Measurements from ENCODE around the gene B9D2. TPM values are rescaled to one million over a fixed set of nuclear protein-coding genes. Genes with fewer than 3 reads are reported as not detected.
"Not testable (repeated sequence)": the region's sequence is repeated elsewhere in the genome, so short reads cannot be mapped to it uniquely, and the experiment has no call there.

B9D2 gene
- total and polyA plus RNA-seq, 10 donors, result 7.5 to 11.9 (median 8.7) TPM

DNA sequence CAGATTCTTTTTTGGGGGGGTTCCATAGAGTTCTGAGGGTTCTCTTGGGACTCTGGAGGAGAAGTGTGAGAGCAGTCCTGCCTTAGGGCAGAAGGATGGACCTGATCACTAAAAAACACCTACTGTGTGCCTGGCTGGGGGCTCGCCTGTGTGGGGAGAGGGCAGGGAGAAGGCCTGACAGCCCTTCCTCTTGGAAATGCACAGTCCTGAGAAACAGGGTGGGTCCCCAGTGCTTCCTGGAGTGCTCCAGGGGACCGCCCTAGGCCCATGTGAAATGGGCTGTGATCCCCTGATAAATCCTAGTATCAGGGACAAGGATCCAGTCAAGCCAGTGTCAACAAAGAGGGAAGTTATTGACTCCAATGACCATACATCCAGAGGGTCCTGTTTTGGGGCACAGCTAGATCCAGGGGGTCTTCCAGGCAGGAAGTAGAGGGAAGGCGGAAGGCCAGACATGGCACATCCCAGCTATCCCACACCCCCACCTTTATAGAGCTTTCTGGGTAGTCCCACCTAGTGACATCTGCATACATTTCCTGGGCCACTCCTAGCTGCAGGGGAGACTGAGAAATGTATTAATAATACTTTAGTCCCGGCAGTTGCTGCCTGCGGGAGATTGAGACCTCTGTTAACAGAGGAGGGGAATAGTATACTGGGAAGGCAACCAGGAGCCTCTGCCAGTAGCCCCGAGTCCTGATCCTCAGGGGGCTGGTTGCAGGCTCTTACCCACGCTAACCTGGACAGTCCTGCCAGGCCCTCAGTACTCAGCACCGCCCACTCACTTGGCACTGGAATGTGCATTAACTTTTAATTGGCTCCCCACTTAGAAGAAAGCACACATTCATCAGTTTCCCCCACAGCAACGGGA is 47.4 kb upstream of the B9D2 start:
- Histone ChIP-seq H3K36me3 (peaks cover 0 to 59% (median 44%) of the 10 kb centered on the region in 6 donors), H3K4me1 (peaks cover 0 to 95% (median 42%) of the 10 kb centered on the region in 6 donors), H3K27me3 (replicated peaks in 1 of 7) (no peaks in the 10 kb centered on the region), H3K4me3 (no peak overlapping the region), H3K27ac (peak overlapping the region in 1 of 8 donors; percentile 88), H3K9me3 (no peaks in the 10 kb centered on the region)
- 69 to 91% (median 81%) methylated on average over 8 to 9 of the region's 9 CpGs for WGBS, 5 donors
- TF ChIP-seq, protein P1, sequence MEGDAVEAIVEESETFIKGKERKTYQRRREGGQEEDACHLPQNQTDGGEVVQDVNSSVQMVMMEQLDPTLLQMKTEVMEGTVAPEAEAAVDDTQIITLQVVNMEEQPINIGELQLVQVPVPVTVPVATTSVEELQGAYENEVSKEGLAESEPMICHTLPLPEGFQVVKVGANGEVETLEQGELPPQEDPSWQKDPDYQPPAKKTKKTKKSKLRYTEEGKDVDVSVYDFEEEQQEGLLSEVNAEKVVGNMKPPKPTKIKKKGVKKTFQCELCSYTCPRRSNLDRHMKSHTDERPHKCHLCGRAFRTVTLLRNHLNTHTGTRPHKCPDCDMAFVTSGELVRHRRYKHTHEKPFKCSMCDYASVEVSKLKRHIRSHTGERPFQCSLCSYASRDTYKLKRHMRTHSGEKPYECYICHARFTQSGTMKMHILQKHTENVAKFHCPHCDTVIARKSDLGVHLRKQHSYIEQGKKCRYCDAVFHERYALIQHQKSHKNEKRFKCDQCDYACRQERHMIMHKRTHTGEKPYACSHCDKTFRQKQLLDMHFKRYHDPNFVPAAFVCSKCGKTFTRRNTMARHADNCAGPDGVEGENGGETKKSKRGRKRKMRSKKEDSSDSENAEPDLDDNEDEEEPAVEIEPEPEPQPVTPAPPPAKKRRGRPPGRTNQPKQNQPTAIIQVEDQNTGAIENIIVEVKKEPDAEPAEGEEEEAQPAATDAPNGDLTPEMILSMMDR (IDR thresholded peaks at IDR 0.05 in 8 of 11, conservative IDR thresholded peaks at IDR 0.05 in 3 of 11), result no peak
- TF ChIP-seq POLR2AphosphoS5 (IDR thresholded peaks at IDR 0.05) (no peak), POLR2A (IDR thresholded peaks at IDR 0.05) (no peak)
- no peak for DNase-seq
- intact Hi-C loops (cut with DNase I; ENCODE audit: low total_unique reads), result no loop called here

DNA sequence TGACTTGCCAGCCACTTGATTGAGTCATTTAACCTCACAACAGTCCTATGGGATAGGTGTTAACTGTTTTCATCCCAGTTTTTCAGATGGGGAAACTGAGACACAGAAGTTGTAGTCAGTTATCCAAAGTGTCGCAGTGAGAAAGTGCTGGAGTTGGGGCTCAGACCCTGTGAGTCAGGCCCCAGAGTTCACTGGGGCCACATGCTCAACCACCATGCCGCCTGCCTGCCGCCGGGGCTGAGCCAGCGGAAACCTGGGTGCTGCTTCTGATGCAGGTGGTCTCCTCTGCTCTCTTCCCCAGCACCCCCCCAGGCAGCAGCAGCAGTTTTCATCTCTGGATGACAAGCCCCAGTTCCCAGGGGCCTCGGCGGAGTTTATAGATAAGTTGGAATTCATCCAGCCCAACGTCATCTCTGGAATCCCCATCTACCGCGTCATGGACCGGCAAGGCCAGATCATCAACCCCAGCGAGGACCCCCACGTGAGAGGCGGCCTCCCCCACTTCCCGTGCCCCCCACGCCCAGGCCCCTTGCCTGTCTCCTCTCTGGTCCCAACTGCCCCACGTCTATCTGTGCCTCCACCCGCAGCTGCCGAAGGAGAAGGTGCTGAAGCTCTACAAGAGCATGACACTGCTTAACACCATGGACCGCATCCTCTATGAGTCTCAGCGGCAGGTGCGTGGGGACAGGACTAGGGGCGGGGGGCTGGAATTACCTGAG is 46.5 kb upstream of the B9D2 start:
- H3K4me3 ChIP-seq, result no peak overlapping the region
- peak overlapping the region; percentile 57 to 88 (median 72) for H3K27ac ChIP-seq
- H3K27me3 ChIP-seq (replicated peaks in 1 of 7), result no peaks in the 10 kb centered on the region
- peaks cover 4 to 98% (median 48%) of the 10 kb centered on the region in 6 donors for H3K4me1 ChIP-seq
- TF ChIP-seq POLR2A (IDR thresholded peaks at IDR 0.05) (no peak), POLR2AphosphoS5 (IDR thresholded peaks at IDR 0.05) (peak in 1 of 3 donors; percentile 15)
- TF ChIP-seq, protein P1 (IDR thresholded peaks at IDR 0.05 in 8 of 11, conservative IDR thresholded peaks at IDR 0.05 in 3 of 11), result no peak
- no peaks in the 10 kb centered on the region for H3K9me3 ChIP-seq
- intact Hi-C loops (cut with DNase I; ENCODE audit: low total_unique reads), result no loop called here
- DNase-seq, result no peak
- 88 to 93% (median 91%) methylated on average over 23 of the region's 23 CpGs for WGBS, 5 donors
- peaks cover 0 to 51% (median 40%) of the 10 kb centered on the region in 6 donors for H3K36me3 ChIP-seq

DNA sequence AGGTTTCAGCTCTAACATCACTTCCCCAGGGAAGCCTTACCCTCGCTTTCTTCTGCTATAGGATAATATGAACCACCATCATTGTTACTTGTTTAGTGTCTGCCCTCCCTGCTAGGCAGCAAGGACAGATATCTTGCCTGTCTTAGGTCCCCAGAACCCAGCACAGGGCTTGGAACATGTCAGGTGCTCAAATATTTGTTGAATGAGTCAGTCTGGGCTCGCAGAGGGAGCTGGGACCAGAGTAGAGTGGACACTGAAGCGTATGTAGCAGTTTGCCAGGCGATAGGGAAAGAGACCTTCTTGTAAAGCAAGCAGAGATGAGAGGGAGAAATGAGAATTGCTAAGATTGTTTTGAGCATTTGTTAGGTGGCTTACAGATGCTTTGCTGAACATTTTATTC is 45.3 kb upstream of the B9D2 start:
- H3K9me3 ChIP-seq, result no peaks in the 10 kb centered on the region
- peak overlapping the region in 7 of 8 donors; percentile 58 to 88 (median 76) for H3K27ac ChIP-seq
- intact Hi-C loops (cut with DNase I; ENCODE audit: low total_unique reads), result no loop called here
- TF ChIP-seq POLR2A (IDR thresholded peaks at IDR 0.05) (no peak), POLR2AphosphoS5 (IDR thresholded peaks at IDR 0.05) (no peak)
- TF ChIP-seq, protein P1 (IDR thresholded peaks at IDR 0.05 in 8 of 11, conservative IDR thresholded peaks at IDR 0.05 in 3 of 11), result no peak
- H3K36me3 ChIP-seq, result peaks cover 0 to 41% (median 28%) of the 10 kb centered on the region in 6 donors
- DNase-seq, result no peak
- 72 to 86% (median 73%) methylated on average over 4 of the region's 4 CpGs for WGBS, 5 donors
- H3K4me1 ChIP-seq, result peaks cover 4 to 96% (median 45%) of the 10 kb centered on the region in 6 donors
- H3K4me3 ChIP-seq, result peak overlapping the region in 1 of 8 donors; percentile 10
- no peaks in the 10 kb centered on the region for H3K27me3 ChIP-seq (replicated peaks in 1 of 7)

DNA sequence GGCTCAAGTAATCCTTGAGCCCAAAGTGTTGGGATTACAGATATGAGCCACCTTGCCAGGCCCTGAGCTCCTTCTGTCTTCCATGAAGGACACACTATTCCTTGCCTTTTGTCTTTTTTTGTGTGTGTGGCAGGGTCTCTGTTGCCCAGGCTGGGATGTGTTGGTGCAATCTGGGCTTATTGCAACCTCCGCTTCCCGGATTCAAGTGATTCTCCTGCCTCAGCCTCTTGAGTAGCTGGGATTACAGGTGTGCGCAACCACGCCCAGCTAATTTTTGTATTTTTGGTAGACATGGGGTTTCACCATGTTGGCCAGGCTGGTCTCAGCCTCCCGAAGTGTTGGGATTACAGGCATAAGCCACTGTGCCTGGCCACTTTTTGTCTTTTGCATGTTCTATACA is 44.9 kb upstream of the B9D2 start:
- H3K27me3 ChIP-seq (replicated peaks in 1 of 7); H3K9me3 ChIP-seq; H3K4me3 ChIP-seq; DNase-seq; intact Hi-C loops (cut with DNase I; ENCODE audit: low total_unique reads): not testable (repeated sequence)
- Histone ChIP-seq H3K27ac (peak overlapping the region in 7 of 8 donors; percentile 58 to 88 (median 76)), H3K4me1 (peaks cover 4 to 94% (median 43%) of the 10 kb centered on the region in 6 donors), H3K36me3 (peaks cover 0 to 39% (median 24%) of the 10 kb centered on the region in 6 donors)
- 70 to 94% (median 89%) methylated on average over 5 of the region's 5 CpGs for WGBS, 5 donors

All from spleen (tissue), 11 donors.